KOPT-K1 (cell line): Measurements from ENCODE around the gene CTBP1.

ENCODE experiments used
- H3K27ac ChIP-seq: fragments of 200-600 bp; sonication (generic); 2 replicates; pipeline ENCODE4 v1.5.1; 2016; ENCODE audit warnings: antibody characterized with exemption, mild to moderate bottlenecking, low read depth, low read length; ENCODE audit not compliant: poor library complexity, severe bottlenecking
- H3K36me3 ChIP-seq: fragments of 200-600 bp; sonication (generic); 2 replicates; pipeline ENCODE4 v1.5.1; 2017; ENCODE audit warnings: antibody characterized with exemption, mild to moderate bottlenecking, low read length, moderate library complexity; ENCODE audit not compliant: insufficient read depth
- H3K9me3 ChIP-seq: fragments of 200-600 bp; sonication (generic); 2 replicates; pipeline ENCODE4 v1.5.1; 2017; ENCODE audit warnings: antibody characterized with exemption, low read length, mild to moderate bottlenecking; ENCODE audit not compliant: insufficient read depth, poor library complexity, severe bottlenecking

The CTBP1 gene

GRCh38 chr4:1249731-1250526, 999 bp upstream of the CTBP1 start:
- peaks cover 46% of the 10 kb centered on the region for H3K9me3 ChIP-seq
- H3K36me3 ChIP-seq, result peaks cover 35% of the 10 kb centered on the region
- peak overlapping the region; percentile 98 for H3K27ac ChIP-seq

DNA sequence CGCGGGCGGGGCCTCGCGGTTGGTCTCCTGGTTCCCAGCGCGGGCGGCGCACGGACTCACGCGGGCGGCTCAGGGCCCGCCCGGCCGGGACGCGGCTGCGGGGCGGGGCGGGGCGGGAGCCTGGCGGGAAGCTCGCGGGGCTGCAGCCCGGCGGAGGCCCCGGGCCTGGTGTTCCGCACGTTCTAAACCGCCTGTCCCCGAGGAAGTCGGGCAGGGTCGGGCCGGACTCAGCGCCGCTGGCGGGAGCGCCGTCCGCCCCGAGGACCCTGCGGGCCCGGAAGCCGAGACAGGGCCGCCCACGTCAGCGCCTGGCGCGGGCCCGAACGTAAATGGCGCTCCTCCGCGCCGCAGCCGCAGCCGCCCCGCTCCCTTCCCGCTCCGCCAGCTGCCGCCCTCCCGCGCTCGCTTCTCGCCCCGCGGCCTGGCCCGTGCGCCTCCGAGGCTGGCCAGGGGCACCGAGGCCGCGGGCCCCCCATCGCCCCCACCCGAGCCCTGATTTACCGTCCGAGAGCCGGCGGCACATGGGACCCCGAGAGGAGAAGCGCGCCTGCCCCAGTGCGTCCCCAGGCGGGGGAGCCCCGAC, 309 bp upstream of the CTBP1 start:
- Histone ChIP-seq H3K36me3 (peaks cover 35% of the 10 kb centered on the region), H3K27ac (peak overlapping the region; percentile 98)

DNA sequence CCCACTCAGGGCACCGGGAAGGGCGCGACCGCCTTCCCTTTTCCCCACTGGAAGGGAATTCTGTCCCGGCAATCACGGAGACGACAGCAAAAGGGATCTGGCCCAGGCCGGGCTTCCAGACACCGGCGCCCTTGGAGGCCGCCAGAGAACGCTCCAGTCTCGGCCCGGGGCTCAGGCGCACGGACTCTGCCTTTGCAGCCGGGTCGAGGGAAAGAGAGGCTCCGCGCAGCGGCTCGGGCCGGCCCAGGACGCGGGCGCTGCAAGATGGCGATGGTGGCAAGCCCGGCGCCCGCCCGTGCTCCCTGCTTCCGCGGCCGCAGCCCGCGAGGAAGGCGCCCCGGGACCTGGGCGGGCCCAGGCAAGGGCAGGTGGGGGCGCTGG, 1.1 kb downstream of the CTBP1 start:
- H3K27ac ChIP-seq, result peak overlapping the region; percentile 98
- H3K36me3 ChIP-seq, result peaks cover 33% of the 10 kb centered on the region
- H3K9me3 ChIP-seq, result peaks cover 25% of the 10 kb centered on the region

More for the DNA sequence above, 309 bp upstream of the CTBP1 start:
- H3K9me3 ChIP-seq, result peaks cover 39% of the 10 kb centered on the region

DNA sequence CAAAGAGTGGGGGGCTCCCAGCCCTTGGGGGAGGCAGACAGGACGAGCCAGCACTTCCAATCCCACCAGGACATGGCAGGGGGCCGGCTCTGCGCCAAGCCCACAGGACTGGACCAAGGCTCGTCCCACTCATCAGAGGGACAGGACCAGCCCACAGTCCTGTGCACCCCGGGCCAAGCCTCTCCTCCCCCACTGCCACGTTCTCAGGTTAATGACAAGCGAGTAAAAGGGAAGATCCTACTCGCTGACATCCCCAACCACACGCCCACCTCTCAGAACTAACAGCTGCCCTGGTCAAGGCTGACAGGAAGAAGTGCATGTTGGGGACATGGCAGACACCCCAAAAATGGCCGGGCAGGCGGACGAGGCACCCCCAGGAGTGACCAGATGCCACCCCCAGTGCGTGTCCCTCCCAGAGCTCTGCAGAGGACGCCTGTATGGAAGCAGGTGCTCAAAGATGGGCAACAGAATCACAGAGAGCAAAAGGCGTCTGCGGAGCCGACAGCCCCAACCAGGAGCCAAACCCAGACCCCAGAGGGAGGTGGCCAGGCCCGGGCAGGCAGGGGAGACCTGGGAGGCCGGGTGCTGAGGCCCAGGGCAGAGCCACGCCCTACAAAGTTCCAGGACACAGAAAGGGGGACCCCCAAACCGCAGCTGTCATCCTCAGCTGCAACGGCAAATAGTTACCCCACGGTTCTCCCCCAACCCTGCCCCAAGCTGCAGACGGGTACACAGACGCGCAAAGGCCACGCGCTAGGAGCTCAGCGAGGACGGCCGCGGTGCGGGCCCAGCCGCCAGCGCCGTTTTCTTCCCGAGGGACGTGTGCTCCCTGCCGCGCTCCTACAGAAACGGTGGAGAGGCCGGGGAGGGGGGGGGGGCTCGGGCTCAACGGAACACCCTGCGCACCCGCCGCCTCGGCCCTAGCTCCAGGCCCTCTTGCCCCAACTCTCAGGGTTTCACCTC, 1.7 kb downstream of the CTBP1 start:
- Histone ChIP-seq H3K9me3 (peaks cover 19% of the 10 kb centered on the region), H3K27ac (peak overlapping the region; percentile 98), H3K36me3 (peaks cover 33% of the 10 kb centered on the region)

GRCh38 chr4:1246111-1246881, 2.6 kb downstream of the CTBP1 start:
- peaks cover 34% of the 10 kb centered on the region for H3K36me3 ChIP-seq

GRCh38 chr4:1245481-1246051, 3.4 kb downstream of the CTBP1 start:
- H3K36me3 ChIP-seq, result peaks cover 35% of the 10 kb centered on the region

More at GRCh38 chr4:1246111-1246881, 2.6 kb downstream of the CTBP1 start:
- Histone ChIP-seq H3K27ac (peak overlapping the region; percentile 98), H3K9me3 (peaks cover 10% of the 10 kb centered on the region)

GRCh38 chr4:1244978-1245471, 3.9 kb downstream of the CTBP1 start:
- peaks cover 40% of the 10 kb centered on the region for H3K36me3 ChIP-seq
- no peak overlapping the region for H3K27ac ChIP-seq
- H3K9me3 ChIP-seq, result no peaks in the 10 kb centered on the region

More at GRCh38 chr4:1245481-1246051, 3.4 kb downstream of the CTBP1 start:
- H3K27ac ChIP-seq, result peak overlapping the region; percentile 98
- peaks cover 3% of the 10 kb centered on the region for H3K9me3 ChIP-seq

- no peaks in the 10 kb centered on the region for H3K9me3 ChIP-seq
- H3K36me3 ChIP-seq, result peaks cover 47% of the 10 kb centered on the region
- no peak overlapping the region for H3K27ac ChIP-seq
Observed at GRCh38 chr4:1244081-1244977, 4.6 kb downstream of the CTBP1 start.

DNA sequence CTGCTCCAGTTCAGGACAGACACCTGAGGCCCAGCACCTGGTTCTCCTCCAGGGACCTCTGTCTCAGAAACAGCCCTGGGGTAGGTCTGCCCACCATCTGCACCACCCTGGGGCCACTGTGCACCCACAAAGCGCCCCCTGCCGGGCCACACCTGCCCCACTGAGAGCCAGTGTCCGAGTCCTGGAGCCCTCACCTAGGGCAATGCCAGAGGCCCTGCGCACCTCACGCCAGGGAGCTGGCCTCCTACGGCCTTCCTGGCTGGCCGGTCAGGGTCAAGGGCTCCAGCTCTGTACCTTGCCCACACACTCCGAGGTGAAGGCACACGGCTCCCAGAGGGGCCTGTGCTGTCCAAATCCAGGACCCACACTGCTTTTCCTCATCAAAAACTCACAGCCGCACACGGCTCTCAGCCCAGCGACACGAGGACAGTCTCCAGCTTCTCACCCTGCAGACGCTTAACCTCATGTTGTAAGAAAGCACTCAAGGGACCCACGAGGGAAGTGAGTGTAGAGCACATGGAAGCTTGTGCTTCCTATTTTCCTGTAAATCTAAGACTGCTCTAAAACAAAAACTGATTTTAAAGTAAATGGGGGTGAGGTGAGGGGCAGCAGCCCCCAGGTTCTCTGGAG, 5.4 kb downstream of the CTBP1 start:
- no peak overlapping the region for H3K27ac ChIP-seq
- no peaks in the 10 kb centered on the region for H3K9me3 ChIP-seq
- peaks cover 55% of the 10 kb centered on the region for H3K36me3 ChIP-seq

GRCh38 chr4:1242506-1243450, 6.2 kb downstream of the CTBP1 start:
- H3K9me3 ChIP-seq, result no peaks in the 10 kb centered on the region
- peaks cover 63% of the 10 kb centered on the region for H3K36me3 ChIP-seq
- no peak overlapping the region for H3K27ac ChIP-seq

DNA sequence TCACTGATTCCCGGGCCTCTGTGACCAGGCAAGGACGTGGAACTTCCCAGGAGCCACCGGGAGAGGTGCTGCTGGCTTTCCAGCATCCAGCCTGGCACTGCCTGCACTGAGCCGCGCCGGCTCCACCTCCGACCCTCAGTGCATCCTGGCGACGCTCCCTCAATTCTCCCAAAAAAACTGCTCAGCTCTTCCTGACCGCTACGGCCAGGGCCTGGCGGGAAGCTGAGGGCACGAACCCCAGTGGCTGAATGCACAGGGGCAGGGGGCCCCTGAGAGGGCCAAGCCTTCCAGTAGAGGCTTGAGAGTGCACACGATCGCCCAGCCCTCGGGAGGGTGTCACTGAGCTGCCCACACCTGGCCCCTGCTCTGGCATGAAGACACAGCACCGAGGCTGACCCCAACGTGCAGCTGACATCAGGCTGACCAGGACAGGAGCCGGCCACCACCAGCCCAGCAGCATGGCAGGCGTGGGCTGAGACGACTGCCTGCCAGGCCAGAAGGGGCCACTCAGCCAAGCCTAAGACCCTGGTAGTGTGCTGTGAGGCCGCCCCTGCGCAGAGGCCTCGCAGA, 6.9 kb downstream of the CTBP1 start:
- no peak overlapping the region for H3K27ac ChIP-seq
- no peaks in the 10 kb centered on the region for H3K9me3 ChIP-seq
- H3K36me3 ChIP-seq, result peaks cover 70% of the 10 kb centered on the region

DNA sequence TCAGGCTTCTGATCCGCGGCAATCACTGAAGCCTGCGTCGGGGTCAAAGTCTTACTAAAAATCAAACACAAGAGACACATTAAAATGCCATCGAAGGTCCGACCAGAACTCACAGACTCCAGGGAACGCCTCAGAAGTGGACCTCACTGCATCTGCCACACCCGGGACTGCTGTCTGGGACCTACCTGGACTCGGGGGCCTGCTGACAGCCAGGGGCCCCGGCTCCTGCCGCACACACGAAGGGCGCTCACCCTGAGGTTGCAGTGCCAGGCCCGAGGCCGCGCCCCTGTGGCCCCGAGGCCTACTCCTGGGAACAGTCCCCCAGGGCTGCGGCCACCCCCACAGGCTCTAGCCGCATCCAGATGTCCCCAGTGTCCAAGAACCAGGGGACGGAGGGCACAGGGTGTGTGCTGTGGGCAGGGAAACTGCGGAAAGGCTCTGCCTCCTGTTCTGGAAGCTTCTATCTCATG, 7.4 kb downstream of the CTBP1 start:
- peaks cover 76% of the 10 kb centered on the region for H3K36me3 ChIP-seq
- no peaks in the 10 kb centered on the region for H3K9me3 ChIP-seq
- H3K27ac ChIP-seq, result no peak overlapping the region
